SU-DHL-6 (cell line): ENCODE data around the gene CAMK4.

Experiments used
- H2AFZ ChIP-seq: fragments of 200-600 bp; sonication (generic); 2 replicates; pipeline ENCODE4 v1.6.1; 2014; ENCODE audit warnings: low read depth, mild to moderate bottlenecking, moderate library complexity, mixed read lengths, antibody characterized with exemption, low read length; ENCODE audit not compliant: severe bottlenecking
- H3F3A ChIP-seq: fragments of 200-600 bp; shearing (Covaris generic); 2 replicates; pipeline ENCODE4 v1.6.0; 2016; ENCODE audit warnings: antibody characterized with exemption, mild to moderate bottlenecking; ENCODE audit not compliant: insufficient read depth
- H3K27ac ChIP-seq: fragments of 200-600 bp; sonication (generic); 2 replicates; pipeline ENCODE4 v1.5.1; 2016; ENCODE audit warnings: low read depth, mild to moderate bottlenecking, low read length, moderate library complexity, mixed read lengths
- H3K27me3 ChIP-seq: fragments of 200-600 bp; sonication (generic), shearing (Covaris generic); 2 replicates; pipeline ENCODE4 v1.6.0; 2014; ENCODE audit warnings: mild to moderate bottlenecking, low read length
- H3K36me3 ChIP-seq: fragments of 200-600 bp; sonication (generic); 2 replicates; pipeline ENCODE4 v1.6.1; 2014; ENCODE audit warnings: mild to moderate bottlenecking, low read length, mixed read lengths
- H3K4me2 ChIP-seq: fragments of 300-600, 200-600 bp; shearing (Covaris generic), sonication (generic); 2 replicates; pipeline ENCODE4 v1.6.0; 2014; ENCODE audit warnings: low read length, low read depth, mild to moderate bottlenecking; ENCODE audit not compliant: poor library complexity, severe bottlenecking
- H3K4me3 ChIP-seq: fragments of 200-600 bp; sonication (generic); 2 replicates; pipeline ENCODE4 v1.5.1; 2014; ENCODE audit warnings: antibody characterized with exemption, low read length, mild to moderate bottlenecking, mixed read lengths; ENCODE audit not compliant: insufficient read depth, poor library complexity, severe bottlenecking
- H3K79me2 ChIP-seq: fragments of 200-600 bp; sonication (generic); 2 replicates; pipeline ENCODE4 v1.6.1; 2014; ENCODE audit warnings: mild to moderate bottlenecking, low read length, moderate library complexity; ENCODE audit not compliant: insufficient read depth
- H3K9ac ChIP-seq: fragments of 200-600 bp; sonication (generic); 2 replicates; pipeline ENCODE4 v1.7.0; 2014; ENCODE audit warnings: mild to moderate bottlenecking, low read length
- H3K9me2 ChIP-seq: fragments of 200-600 bp; sonication (generic); replicated peaks from 2 replicates; pipeline ENCODE4 v1.6.1; 2014; ENCODE audit warnings: low read length; ENCODE audit not compliant: insufficient read depth
- H3K9me3 ChIP-seq: fragments of 200-600 bp; sonication (generic); 2 replicates; pipeline ENCODE4 v1.6.1; 2014; ENCODE audit warnings: low read length, mixed read lengths; ENCODE audit not compliant: insufficient read depth
- H4K20me1 ChIP-seq: fragments of 200-600 bp; sonication (generic); 2 replicates; pipeline ENCODE4 v1.6.1; 2014; ENCODE audit warnings: low read depth, mild to moderate bottlenecking, antibody characterized with exemption, low read length, moderate library complexity, mixed read lengths
- EZH2phosphoT487 ChIP-seq: fragments of 200-600 bp; sonication (generic), shearing (Covaris generic); conservative IDR thresholded peaks from 2 replicates; pipeline ENCODE4 v1.6.1; 2018; ENCODE audit warnings: mild to moderate bottlenecking, antibody characterized with exemption, low read length, moderate library complexity, mixed read lengths
- TF ChIP-seq, protein P1 (sequence below): fragments of 200-600 bp; sonication (generic); IDR thresholded peaks from one replicate; pipeline ENCODE4 v1.5.1; 2017; ENCODE audit warnings: antibody characterized with exemption, mild to moderate bottlenecking, low read length, moderate library complexity; ENCODE audit not compliant: insufficient read depth, poor library complexity, severe bottlenecking

CAMK4 gene

GRCh38 chr5:111514087-111514486 lies 289.9 kb downstream of the CAMK4 start:
- Histone ChIP-seq H3K4me2 (no peak overlapping the region), H3K9me3 (no peaks in the 10 kb centered on the region), H2AFZ (no peak overlapping the region), H3K36me3 (0 out of 2 replicates have a peak, but pooled peaks cover 4% of the 10 kb centered on the region), H3K9me2 (no peaks in the 10 kb centered on the region), H3K27ac (no peak overlapping the region), H4K20me1 (peaks cover 9% of the 10 kb centered on the region), H3K27me3 (no peaks in the 10 kb centered on the region), H3F3A (no peaks in the 10 kb centered on the region), H3K79me2 (peaks cover 31% of the 10 kb centered on the region), H3K4me3 (no peak overlapping the region), H3K9ac (no peak overlapping the region)
- no peak for TF ChIP-seq EZH2phosphoT487
- TF ChIP-seq, protein P1, sequence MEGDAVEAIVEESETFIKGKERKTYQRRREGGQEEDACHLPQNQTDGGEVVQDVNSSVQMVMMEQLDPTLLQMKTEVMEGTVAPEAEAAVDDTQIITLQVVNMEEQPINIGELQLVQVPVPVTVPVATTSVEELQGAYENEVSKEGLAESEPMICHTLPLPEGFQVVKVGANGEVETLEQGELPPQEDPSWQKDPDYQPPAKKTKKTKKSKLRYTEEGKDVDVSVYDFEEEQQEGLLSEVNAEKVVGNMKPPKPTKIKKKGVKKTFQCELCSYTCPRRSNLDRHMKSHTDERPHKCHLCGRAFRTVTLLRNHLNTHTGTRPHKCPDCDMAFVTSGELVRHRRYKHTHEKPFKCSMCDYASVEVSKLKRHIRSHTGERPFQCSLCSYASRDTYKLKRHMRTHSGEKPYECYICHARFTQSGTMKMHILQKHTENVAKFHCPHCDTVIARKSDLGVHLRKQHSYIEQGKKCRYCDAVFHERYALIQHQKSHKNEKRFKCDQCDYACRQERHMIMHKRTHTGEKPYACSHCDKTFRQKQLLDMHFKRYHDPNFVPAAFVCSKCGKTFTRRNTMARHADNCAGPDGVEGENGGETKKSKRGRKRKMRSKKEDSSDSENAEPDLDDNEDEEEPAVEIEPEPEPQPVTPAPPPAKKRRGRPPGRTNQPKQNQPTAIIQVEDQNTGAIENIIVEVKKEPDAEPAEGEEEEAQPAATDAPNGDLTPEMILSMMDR, result no peak

- no peaks in the 10 kb centered on the region for H3K36me3 ChIP-seq
- H2AFZ ChIP-seq, result no peak overlapping the region
- H3K27ac ChIP-seq, result no peak overlapping the region
- no peaks in the 10 kb centered on the region for H3F3A ChIP-seq
- no peak overlapping the region for H3K4me2 ChIP-seq
- H3K4me3 ChIP-seq, result no peak overlapping the region
- no peaks in the 10 kb centered on the region for H3K9me3 ChIP-seq
- no peaks in the 10 kb centered on the region for H3K9me2 ChIP-seq
- H3K27me3 ChIP-seq, result no peaks in the 10 kb centered on the region
- TF ChIP-seq EZH2phosphoT487, result no peak
- TF ChIP-seq, protein P1, result no peak
- no peaks in the 10 kb centered on the region for H3K79me2 ChIP-seq
- H4K20me1 ChIP-seq, result no peaks in the 10 kb centered on the region
- no peak overlapping the region for H3K9ac ChIP-seq
These were observed 293.8 kb downstream of the CAMK4 start for GRCh38 chr5:111517853-111518501.

DNA sequence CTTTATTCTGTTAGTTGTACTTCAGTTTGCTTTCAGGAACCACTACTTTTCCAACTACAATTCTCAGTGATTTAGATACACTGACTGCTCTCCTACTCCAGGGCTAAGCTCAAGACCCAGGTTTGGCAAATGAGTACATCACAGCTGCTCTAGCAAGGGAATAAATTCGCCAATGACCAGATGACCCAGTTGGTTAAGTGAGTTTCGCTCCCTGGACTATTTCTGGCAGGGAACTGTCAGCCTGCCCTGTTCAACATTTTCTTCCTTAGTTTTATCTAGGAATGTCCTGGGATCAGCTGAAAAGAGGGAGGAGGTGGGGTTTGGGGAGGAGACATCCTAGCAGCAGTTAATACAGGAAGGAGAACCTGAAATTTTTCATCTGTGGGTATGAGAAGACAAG lies 294.6 kb downstream of the CAMK4 start:
- H4K20me1 ChIP-seq, result no peaks in the 10 kb centered on the region
- H3F3A ChIP-seq, result no peaks in the 10 kb centered on the region
- no peaks in the 10 kb centered on the region for H3K9me3 ChIP-seq
- no peak overlapping the region for H3K9ac ChIP-seq
- no peaks in the 10 kb centered on the region for H3K36me3 ChIP-seq
- no peak overlapping the region for H3K4me3 ChIP-seq
- no peak overlapping the region for H3K4me2 ChIP-seq
- TF ChIP-seq EZH2phosphoT487, result no peak
- TF ChIP-seq, protein P1, result no peak
- H3K27ac ChIP-seq, result no peak overlapping the region
- no peaks in the 10 kb centered on the region for H3K9me2 ChIP-seq
- no peaks in the 10 kb centered on the region for H3K27me3 ChIP-seq
- H2AFZ ChIP-seq, result no peak overlapping the region
- H3K79me2 ChIP-seq, result no peaks in the 10 kb centered on the region
